H1 (cell line): ENCODE results near the gene C20orf141. TPM values are rescaled to one million over a fixed set of nuclear protein-coding genes. Genes with fewer than 3 reads are reported as not detected.

ENCODE experiments used
- CTCF ChIA-PET: fragments of 300-600 bp; sonication (Branson Sonifier 250); formaldehyde crosslinking; loops from one replicate; lab custom pipeline; 2021; ENCODE audit not compliant: partially characterized antibody; lab: Charles Lee
- POLR2A ChIA-PET: fragments of 300-600 bp; sonication (Branson Sonifier 250); formaldehyde crosslinking; loops from one replicate; lab custom pipeline; 2021; ENCODE audit warnings: inconsistent platforms; ENCODE audit not compliant: partially characterized antibody; lab: Charles Lee
- DNase-seq, 2 experiments: peaks; one replicate each; pipeline versions ENCODE4 v3.0.0 to v3.0.0-alpha.2; 2010 to 2022; ENCODE audit warnings: low spot score in 2 of 2, low read depth in 1 of 2, mixed read lengths in 1 of 2
- FAIRE-seq: peaks from 2 replicates; lab custom pipeline; 2011; peaks lifted over from hg19 to GRCh38; lab: Jason Lieb, UNC
- H2AFZ ChIP-seq: 2 replicates; pipeline ENCODE4 v1.8.1; 2012; ENCODE audit warnings: low read length, inconsistent platforms
- H2AK5ac ChIP-seq: 2 replicates; pipeline ENCODE4 v1.6.1; 2013; ENCODE audit warnings: low read depth, low read length
- H2BK120ac ChIP-seq: replicated peaks from 2 replicates; pipeline ENCODE3; 2013; ENCODE audit warnings: low read depth, low read length, inconsistent platforms
- H2BK12ac ChIP-seq: 2 replicates; pipeline ENCODE4 v1.6.1; 2013; ENCODE audit warnings: low read depth, low read length
- H2BK15ac ChIP-seq: 2 replicates; pipeline ENCODE4 v1.6.1; 2013; ENCODE audit warnings: low read length
- H2BK20ac ChIP-seq: 2 replicates; pipeline ENCODE4 v1.6.1; 2013; ENCODE audit warnings: low read length
- H2BK5ac ChIP-seq: 2 replicates; pipeline ENCODE4 v1.6.1; 2013; ENCODE audit warnings: low read depth, low read length
- H3K14ac ChIP-seq: 2 replicates; pipeline ENCODE4 v1.6.1; 2013; ENCODE audit warnings: inconsistent platforms; ENCODE audit not compliant: insufficient read length
- H3K18ac ChIP-seq: 2 replicates; pipeline ENCODE4 v1.6.1; 2013; ENCODE audit warnings: low read length; ENCODE audit errors: extremely low read depth
- H3K23ac ChIP-seq: 2 replicates; pipeline ENCODE4 v1.6.1; 2013; ENCODE audit warnings: inconsistent platforms; ENCODE audit not compliant: insufficient read length
- H3K23me2 ChIP-seq: 2 replicates; pipeline ENCODE4 v1.6.1; 2013; ENCODE audit warnings: low read depth, low read length
- H3K27ac ChIP-seq: 2 replicates; pipeline ENCODE4 v1.6.1; 2011; ENCODE audit warnings: low read depth, low read length, inconsistent platforms
- H3K27me3 ChIP-seq, 4 experiments: replicated peaks in 1 of 4; 1 replicate in 1 of 4; 2 replicates in 3 of 4; pipeline versions ENCODE4 v1.6.1 to v1.8.1; 2011 to 2013; ENCODE audit warnings: low read length in 3 of 4, mild to moderate bottlenecking in 3 of 4, inconsistent platforms in 2 of 4, mixed read lengths in 2 of 4, moderate library complexity in 1 of 4; ENCODE audit not compliant: control insufficient read depth in 3 of 4, insufficient read depth in 3 of 4; ENCODE audit errors: extremely low read depth in 1 of 4
- H3K36me3 ChIP-seq, 4 experiments: 2 replicates each; pipeline versions ENCODE4 v1.6.1 to v1.8.1; 2011 to 2013; ENCODE audit warnings: mild to moderate bottlenecking in 4 of 4, low read length in 3 of 4, moderate library complexity in 2 of 4, control low read depth in 1 of 4, inconsistent platforms in 1 of 4; ENCODE audit not compliant: insufficient read depth in 4 of 4, control insufficient read depth in 2 of 4
- H3K4ac ChIP-seq: replicated peaks from 2 replicates; pipeline ENCODE3; 2013; ENCODE audit warnings: low read length, low read depth, mixed read lengths, inconsistent platforms; ENCODE audit not compliant: insufficient read length
- H3K4me1 ChIP-seq, 4 experiments: replicated peaks in 1 of 4; 1 replicate in 1 of 4; 2 replicates in 3 of 4; pipeline versions ENCODE4 v1.6.1 to v1.8.1; 2011 to 2013; ENCODE audit warnings: low read length in 3 of 4, inconsistent platforms in 2 of 4, mixed read lengths in 1 of 4; ENCODE audit not compliant: insufficient read depth in 4 of 4, control insufficient read depth in 3 of 4
- H3K4me2 ChIP-seq, 2 experiments: 2 replicates each; pipeline versions ENCODE4 v1.6.1 to v1.8.1; 2011 to 2013; ENCODE audit warnings: low read depth in 2 of 2, low read length in 2 of 2, control low read depth in 1 of 2, inconsistent platforms in 1 of 2, mild to moderate bottlenecking in 1 of 2; ENCODE audit not compliant: insufficient read depth in 1 of 2
- H3K4me3 ChIP-seq, 4 experiments: fragments of 200-600, 300-600 bp in 1 of 4; sonication (generic), shearing (Covaris generic), sonication (Bioruptor Twin) in 1 of 4; 2 replicates each; pipeline versions ENCODE4 v1.5.1 to v1.8.1; 2011 to 2016; ENCODE audit warnings: low read length in 4 of 4, low read depth in 3 of 4, control low read depth in 2 of 4, inconsistent platforms in 2 of 4, mild to moderate bottlenecking in 2 of 4, mixed read lengths in 1 of 4, moderate library complexity in 1 of 4; ENCODE audit not compliant: insufficient read depth in 2 of 4; ENCODE audit errors: extremely low read depth in 1 of 4
- H3K56ac ChIP-seq: replicated peaks from 2 replicates; pipeline ENCODE3; 2013; ENCODE audit warnings: low read depth, mild to moderate bottlenecking, mixed read lengths, low read length, inconsistent platforms; ENCODE audit not compliant: insufficient read length
- H3K79me1 ChIP-seq: 2 replicates; pipeline ENCODE4 v1.6.1; 2013; ENCODE audit warnings: low read depth, low read length, control low read depth
- H3K79me2 ChIP-seq, 2 experiments: 2 replicates each; pipeline versions ENCODE4 v1.6.1 to v1.8.1; 2012 to 2013; ENCODE audit warnings: low read length in 2 of 2, mild to moderate bottlenecking in 2 of 2, inconsistent platforms in 1 of 2; ENCODE audit not compliant: insufficient read depth in 2 of 2, control insufficient read depth in 1 of 2
- H3K9ac ChIP-seq, 4 experiments: replicated peaks in 1 of 4; 1 replicate in 1 of 4; 2 replicates in 3 of 4; pipeline versions ENCODE4 v1.6.1 to v1.8.1; 2011 to 2013; ENCODE audit warnings: low read depth in 3 of 4, low read length in 3 of 4, control low read depth in 2 of 4, mild to moderate bottlenecking in 2 of 4, moderate library complexity in 2 of 4, inconsistent platforms in 1 of 4; ENCODE audit errors: extremely low read depth in 1 of 4
- H3K9me3 ChIP-seq, 2 experiments: 2 replicates each; pipeline versions ENCODE4 v1.6.1 to v1.8.1; 2012 to 2013; ENCODE audit warnings: mild to moderate bottlenecking in 2 of 2, moderate library complexity in 2 of 2, control low read depth in 1 of 2, inconsistent platforms in 1 of 2, low read depth in 1 of 2, low read length in 1 of 2, mixed read lengths in 1 of 2; ENCODE audit not compliant: insufficient read depth in 2 of 2
- H4K20me1 ChIP-seq, 2 experiments: replicated peaks in 1 of 2; 2 replicates each; pipeline versions ENCODE3 to v1.8.1; 2011 to 2013; ENCODE audit warnings: inconsistent platforms in 2 of 2, low read length in 2 of 2, mild to moderate bottlenecking in 1 of 2; ENCODE audit not compliant: insufficient read depth in 2 of 2, control insufficient read depth in 1 of 2
- H4K5ac ChIP-seq: 2 replicates; pipeline ENCODE4 v1.6.1; 2013; ENCODE audit warnings: low read length, low read depth, mixed read lengths, inconsistent platforms; ENCODE audit not compliant: insufficient read length
- H4K8ac ChIP-seq: 2 replicates; pipeline ENCODE4 v1.8.0; 2013; ENCODE audit warnings: mild to moderate bottlenecking, moderate library complexity, low read length, inconsistent platforms; ENCODE audit not compliant: insufficient read depth; ENCODE audit errors: extremely low read depth
- H4K91ac ChIP-seq: replicated peaks from 2 replicates; pipeline ENCODE3; 2013; ENCODE audit warnings: low read length, mixed read lengths, inconsistent platforms; ENCODE audit not compliant: insufficient read length
- EGR1 ChIP-seq: IDR thresholded peaks from 2 replicates; pipeline ENCODE4 v1.6.1; 2011; ENCODE audit warnings: low read depth, low read length, borderline replicate concordance
- FOSL1 ChIP-seq: IDR thresholded peaks from 2 replicates; pipeline ENCODE4 v1.6.1; 2011; ENCODE audit warnings: mild to moderate bottlenecking, low read depth, low read length, moderate library complexity; ENCODE audit not compliant: insufficient read depth
- HDAC2 ChIP-seq, 2 experiments: fragments of 300-600 bp in 1 of 2; sonication (generic) in 1 of 2; IDR thresholded peaks; 2 replicates each; pipeline ENCODE4 v1.6.1; 2011 to 2012; ENCODE audit warnings: low read depth in 2 of 2, low read length in 2 of 2, mild to moderate bottlenecking in 2 of 2, moderate library complexity in 2 of 2, borderline replicate concordance in 1 of 2, inconsistent platforms in 1 of 2
- RNF2 ChIP-seq: fragments of 200-900, 300-1000 bp; sonication (generic); IDR thresholded peaks from 2 replicates; pipeline ENCODE4 v1.7.1; 2016; ENCODE audit warnings: borderline replicate concordance, low read depth, mild to moderate bottlenecking, antibody characterized with exemption, low read length; ENCODE audit not compliant: poor library complexity, severe bottlenecking; ENCODE audit errors: missing control alignments
- WGBS, 2 experiments: shearing (Covaris generic) in 1 of 2; methylation state at CpG; one replicate each; pipeline versions ENCODE4 v1.1.6 to v1.1.7; 2013 to 2015; ENCODE audit warnings: low lambda C conversion rate in 2 of 2, mixed read lengths in 2 of 2, inconsistent platforms in 1 of 2, low coverage in 1 of 2, missing lambda C conversion rate in 1 of 2; ENCODE audit not compliant: insufficient replicate concordance in 2 of 2, insufficient coverage in 1 of 2, insufficient read length in 1 of 2; ENCODE audit errors: extremely low coverage in 1 of 2, missing lambda C conversion rate in 1 of 2; 5-methylcytosine and 5-hydroxymethylcytosine counted together
- polyA plus RNA-seq, 7 experiments: library from polyadenylated mRNA; depleted of rRNA in 3 of 7; stranded (reverse) in 5 of 7; unstranded in 2 of 7; fragments of >200 nt in 5 of 7; fragments of 200-250 nt in 2 of 7; gene quantifications; 1 replicate in 5 of 7; 2 replicates in 1 of 7; 4 replicates in 1 of 7; pipeline versions ENCODE4 v1.2.1 to v1.2.3, GENCODE V29; 2011 to 2013; ENCODE audit warnings: missing spikeins in 2 of 7, mixed read lengths in 2 of 7
- total RNA-seq: library from RNA; stranded (reverse); fragmentation: NEBNext Ultra II Directional; extraction: Animal tissue kit (Norgen Biotek cat#: 25700); gene quantifications from 2 replicates; pipeline ENCODE4 v1.2.1, GENCODE V29; 2021

Gene C20orf141
- total and polyA plus RNA-seq, 2 of the 8 experiments (the other 6 are each of a cell fraction or from before 2014, with no cell fraction given): not detected

- no peaks in the 10 kb centered on the region for H3K23me2 ChIP-seq
- CTCF ChIA-PET: no interaction called here
- no peak overlapping the region for H2BK12ac ChIP-seq
- H3K9ac ChIP-seq: no peak overlapping the region
- H4K91ac ChIP-seq: no peak overlapping the region
- H4K20me1 ChIP-seq: peaks cover 0 to 2% of the 10 kb centered on the region in 2 experiments
- H3K4me2 ChIP-seq: no peak overlapping the region
- no peaks in the 10 kb centered on the region for H3K36me3 ChIP-seq
- no peak overlapping the region for H2BK20ac ChIP-seq
- no peaks in the 10 kb centered on the region for H3K79me1 ChIP-seq
- no peaks in the 10 kb centered on the region for H3K79me2 ChIP-seq
- POLR2A ChIA-PET: interaction anchor here (2.3 kb wide), 1 partner anchor 12 kb away, joined by 6 read pairs; no protein-coding TSS in a partner anchor
- H3K27me3 ChIP-seq: peaks cover 0 to 5% (median 5%) of the 10 kb centered on the region in 4 experiments; a peak in 3 of 7 replicates
- no peak overlapping the region for H2AFZ ChIP-seq
- WGBS, 2 experiments: 86% methylated on average over 1 of the region's 1 CpG; no CpG with 5 or more reads in 1 of the 2 experiments
- no peak overlapping the region for H3K56ac ChIP-seq
- H4K8ac ChIP-seq: no peak overlapping the region
- no peak overlapping the region for H2AK5ac ChIP-seq
- H2BK120ac ChIP-seq: no peak overlapping the region
- H3K4me1 ChIP-seq: no peaks in the 10 kb centered on the region; a peak in 1 of 7 replicates
- H3K18ac ChIP-seq: no peak overlapping the region
- FAIRE-seq: no peak
- no peak overlapping the region for H3K27ac ChIP-seq
- H3K14ac ChIP-seq: no peak overlapping the region
- no peak overlapping the region for H4K5ac ChIP-seq
- TF ChIP-seq EGR1: no peak
- no peak for TF ChIP-seq RNF2
- no peak for TF ChIP-seq FOSL1
- no peak for TF ChIP-seq HDAC2 (IDR thresholded peaks at IDR 0.05; ENCODE audit: borderline replicate concordance in 1 of 2, low read depth in 2 of 2, low read length in 2 of 2)
- no peak overlapping the region for H3K23ac ChIP-seq
- H3K4me3 ChIP-seq: no peak overlapping the region
- H3K9me3 ChIP-seq: no peaks in the 10 kb centered on the region
- H2BK15ac ChIP-seq: no peak overlapping the region
- H2BK5ac ChIP-seq: no peak overlapping the region
- no peak for DNase-seq
- no peak overlapping the region for H3K4ac ChIP-seq
Observed at GRCh38 chr20:2833761-2834160, 19.0 kb downstream of the C20orf141 start.
